Mesothelial cell of epicardium (in vitro differentiated cells): ENCODE data around the gene HERC4. TPM values are rescaled to one million over a fixed set of nuclear protein-coding genes. Genes with fewer than 3 reads are reported as not detected.
"Not testable (repeated sequence)": the region's sequence is repeated elsewhere in the genome, so short reads cannot be mapped to it uniquely, and the experiment has no call there.

ENCODE experiments used
- DNase-seq, 2 experiments: peaks; one replicate each; pipeline ENCODE4 v3.0.0; 2021; ENCODE audit warnings: low spot score in 2 of 2; ENCODE audit not compliant: unreplicated experiment in 2 of 2
- H3K27ac Mint-ChIP-seq: 2 replicates; pipeline ENCODE4 v1.8.0; 2021; ENCODE audit warnings: mixed read lengths
- H3K27me3 Mint-ChIP-seq: 2 replicates; pipeline ENCODE4 v1.8.0; 2021; ENCODE audit warnings: low read depth, mixed read lengths
- H3K36me3 Mint-ChIP-seq: 2 replicates; pipeline ENCODE4 v1.8.0; 2021; ENCODE audit warnings: mixed read lengths
- H3K4me1 Mint-ChIP-seq: 2 replicates; pipeline ENCODE4 v1.8.0; 2021; ENCODE audit warnings: mixed read lengths
- H3K4me3 Mint-ChIP-seq: 2 replicates; pipeline ENCODE4 v1.8.0; 2021; ENCODE audit warnings: mild to moderate bottlenecking, moderate library complexity, mixed read lengths
- H3K9me3 Mint-ChIP-seq: 2 replicates; pipeline ENCODE4 v1.8.0; 2021; ENCODE audit warnings: mixed read lengths
- CTCF ChIP-seq: fragments of 200-600 bp; sonication (generic); IDR thresholded peaks from one replicate; pipeline ENCODE4 v1.5.0; 2021; ENCODE audit warnings: antibody characterized with exemption; ENCODE audit not compliant: unreplicated experiment
- total RNA-seq: library from RNA; stranded (reverse); gene quantifications from 3 replicates; pipeline ENCODE4 v1.2.1, GENCODE V29; 2021

HERC4 gene
- total RNA-seq, 1 donor from 2014 or later = 56.2 TPM

- no peak for TF ChIP-seq CTCF
- Mint-ChIP-seq H3K36me3 (no peaks in the 10 kb centered on the region), H3K27ac (no peak overlapping the region), H3K27me3 (no peaks in the 10 kb centered on the region), H3K4me1 (peaks cover 23% of the 10 kb centered on the region), H3K9me3 (no peaks in the 10 kb centered on the region), H3K4me3 (no peak overlapping the region)
- DNase-seq = no peak
Measured at GRCh38 chr10:68077026-68077425, 1.9 kb upstream of the HERC4 start.

- not testable (repeated sequence) for H3K36me3 Mint-ChIP-seq, H3K4me3 Mint-ChIP-seq, H3K9me3 Mint-ChIP-seq, DNase-seq, H3K27me3 Mint-ChIP-seq, H3K27ac Mint-ChIP-seq
- peaks cover 31% of the 10 kb centered on the region for H3K4me1 Mint-ChIP-seq
Measured at GRCh38 chr10:68076081-68076480, 998 bp upstream of the HERC4 start.

GRCh38 chr10:68075550-68076004 is 494 bp upstream of the HERC4 start:
- Mint-ChIP-seq H3K36me3 (peaks cover 5% of the 10 kb centered on the region), H3K4me3 (peak overlapping the region; percentile 51), H3K27ac (peak overlapping the region; percentile 71), H3K27me3 (no peaks in the 10 kb centered on the region), H3K4me1 (peaks cover 31% of the 10 kb centered on the region), H3K9me3 (no peaks in the 10 kb centered on the region)
- TF ChIP-seq CTCF = no peak
- no peak for DNase-seq

GRCh38 chr10:68074031-68074774 is 880 bp downstream of the HERC4 start:
- H3K9me3 Mint-ChIP-seq = no peaks in the 10 kb centered on the region

GRCh38 chr10:68073631-68074030 is 1.5 kb downstream of the HERC4 start:
- H3K27me3 Mint-ChIP-seq = no peaks in the 10 kb centered on the region
- H3K4me1 Mint-ChIP-seq = peaks cover 31% of the 10 kb centered on the region
- H3K27ac Mint-ChIP-seq = peak overlapping the region; percentile 98
- no peak for DNase-seq
- H3K36me3 Mint-ChIP-seq = peaks cover 6% of the 10 kb centered on the region
- peak overlapping the region; percentile 97 for H3K4me3 Mint-ChIP-seq
- no peak for TF ChIP-seq CTCF
- no peaks in the 10 kb centered on the region for H3K9me3 Mint-ChIP-seq

More at GRCh38 chr10:68074031-68074774, 880 bp downstream of the HERC4 start:
- Mint-ChIP-seq H3K27ac (peak overlapping the region; percentile 98), H3K4me3 (peak overlapping the region; percentile 97), H3K27me3 (no peaks in the 10 kb centered on the region), H3K4me1 (peaks cover 31% of the 10 kb centered on the region), H3K36me3 (peaks cover 6% of the 10 kb centered on the region)
- no peak for DNase-seq
- no peak for TF ChIP-seq CTCF

GRCh38 chr10:68067508-68067907 is 7.6 kb downstream of the HERC4 start:
- H3K27ac Mint-ChIP-seq = no peak overlapping the region
- TF ChIP-seq CTCF = no peak

More at GRCh38 chr10:68067508-68067907, 7.6 kb downstream of the HERC4 start:
- no peak for DNase-seq
- H3K4me3 Mint-ChIP-seq = no peak overlapping the region
- no peaks in the 10 kb centered on the region for H3K27me3 Mint-ChIP-seq
- no peaks in the 10 kb centered on the region for H3K9me3 Mint-ChIP-seq
- peaks cover 12% of the 10 kb centered on the region for H3K4me1 Mint-ChIP-seq
- H3K36me3 Mint-ChIP-seq = peaks cover 6% of the 10 kb centered on the region
